Pancreas (tissue), 10 donors: ENCODE results near the gene TMPRSS11B. TPM values are rescaled to one million over a fixed set of nuclear protein-coding genes. Genes with fewer than 3 reads are reported as not detected.

Experiments used
- ATAC-seq, 4 donors: fragments of 200-7000 bp; cut with Tn5 transposase; one replicate each; pipeline versions ENCODE4 v1.8.0 to v1.9.1; 2020; ENCODE audit warnings: mild to moderate bottlenecking in 4 of 4, moderate library complexity in 4 of 4
- DNase-seq, 6 donors: peaks; one replicate each; pipeline ENCODE4 v3.0.0-alpha.2; 2020
- FAIRE-seq: peaks from 2 replicates; lab custom pipeline; 2012; peaks lifted over from hg19 to GRCh38; lab: Jason Lieb, UNC
- H3K27ac ChIP-seq, 4 donors: fragments of 200-600 bp; sonication (generic); 1 replicate in 3 of 4; 2 replicates in 1 of 4; pipeline versions ENCODE4 v1.5.0 to v1.8.0; 2020
- H3K27me3 ChIP-seq, 4 donors: fragments of 200-600 bp; one replicate each; pipeline ENCODE4 v1.8.0; 2021
- H3K36me3 ChIP-seq, 3 donors: fragments of 200-600 bp; sonication (generic) in 1 of 3; one replicate each; pipeline versions ENCODE4 v1.5.0 to v1.8.0; 2020 to 2021
- H3K4me1 ChIP-seq, 3 donors: fragments of 200-600 bp; one replicate each; pipeline ENCODE4 v1.8.0; 2021
- H3K4me3 ChIP-seq, 4 donors: fragments of 200-600 bp; sonication (generic) in 2 of 4; one replicate each; pipeline versions ENCODE4 v1.5.0 to v1.8.0; 2020 to 2021
- H3K9me3 ChIP-seq, 4 donors: fragments of 200-600 bp; one replicate each; pipeline ENCODE4 v1.8.0; 2021
- WGBS, 2 donors: extraction: QIAGEN DNeasy Blood & Tissue Kit; methylation state at CpG; one replicate each; pipeline ENCODE4 v1.1.7; 2013; 5-methylcytosine and 5-hydroxymethylcytosine counted together
- intact Hi-C, 3 donors: fragments of 100-400 bp; cut with DNase I; formaldehyde crosslinking; loops; one replicate each; pipeline versions ENCODE4 v1.11.1 to v1.14.2; 2022
- polyA plus RNA-seq, 2 donors: library from polyadenylated mRNA; stranded (reverse); fragments of 200-250 nt; gene quantifications; one replicate each; pipeline ENCODE4 v1.2.3, GENCODE V29; 2013
- total RNA-seq, 6 donors: library from RNA; stranded (reverse); fragmentation: NEBNext Ultra II Directional in 4 of 6; extraction: Animal tissue kit (Norgen Biotek cat#: 25700) in 4 of 6; gene quantifications; one replicate each; pipeline versions ENCODE4 v1.2.1 to v1.2.4, GENCODE V29; 2021 to 2023
- TF ChIP-seq, protein P1 (sequence below), 4 donors: fragments of 200-600 bp; sonication (generic) in 3 of 4; IDR thresholded peaks; one replicate each; pipeline versions ENCODE4 v1.5.0 to v1.8.0; 2021; ENCODE audit warnings: antibody characterized with exemption in 4 of 4
- donor health status: healthy with polysubstance abuse.
- donor health status: DM: no; HTN: no; CAD: no; lungs with moderate emphysema.
- donor health status: DM: no; HTN: no; CAD: no.
- donor health status: control.
- donor health status: control.
- donor health status: Bipolar disorder and iron deficiency.
- donor health status: DM: yes; HTN: yes; CAD: no.
- donor health status: DM: no; HTN: no; CAD: no.
- donor health status: DM: no; HTN: no; CAD: no.
- donor health status: DM: yes; HTN: yes; CAD: no.

Gene TMPRSS11B
- total and polyA plus RNA-seq, 8 donors, result 0.07 TPM; not detected in 7

DNA sequence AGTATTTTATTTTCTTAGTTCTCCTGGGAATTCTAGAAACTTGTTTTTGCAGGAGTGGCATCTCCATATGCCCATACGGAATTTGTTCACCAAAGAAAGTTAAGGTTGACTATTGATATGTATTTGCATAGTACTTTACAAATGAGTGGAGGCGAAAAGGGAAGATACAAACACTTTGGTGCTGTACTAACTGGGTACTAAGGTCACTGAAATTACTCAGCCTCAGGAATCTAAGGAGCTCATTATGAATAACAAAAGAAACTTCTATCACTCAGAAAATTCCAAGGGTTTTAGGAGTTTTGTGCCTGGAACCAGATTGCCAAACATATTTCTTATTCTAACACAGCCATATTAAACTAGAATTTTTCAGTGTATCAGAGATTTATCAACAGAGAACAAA is 27.4 kb upstream of the TMPRSS11B start:
- Histone ChIP-seq H3K27ac (no peak overlapping the region), H3K27me3 (no peaks in the 10 kb centered on the region), H3K9me3 (no peaks in the 10 kb centered on the region), H3K36me3 (no peaks in the 10 kb centered on the region), H3K4me1 (no peaks in the 10 kb centered on the region), H3K4me3 (no peak overlapping the region)
- TF ChIP-seq, protein P1, sequence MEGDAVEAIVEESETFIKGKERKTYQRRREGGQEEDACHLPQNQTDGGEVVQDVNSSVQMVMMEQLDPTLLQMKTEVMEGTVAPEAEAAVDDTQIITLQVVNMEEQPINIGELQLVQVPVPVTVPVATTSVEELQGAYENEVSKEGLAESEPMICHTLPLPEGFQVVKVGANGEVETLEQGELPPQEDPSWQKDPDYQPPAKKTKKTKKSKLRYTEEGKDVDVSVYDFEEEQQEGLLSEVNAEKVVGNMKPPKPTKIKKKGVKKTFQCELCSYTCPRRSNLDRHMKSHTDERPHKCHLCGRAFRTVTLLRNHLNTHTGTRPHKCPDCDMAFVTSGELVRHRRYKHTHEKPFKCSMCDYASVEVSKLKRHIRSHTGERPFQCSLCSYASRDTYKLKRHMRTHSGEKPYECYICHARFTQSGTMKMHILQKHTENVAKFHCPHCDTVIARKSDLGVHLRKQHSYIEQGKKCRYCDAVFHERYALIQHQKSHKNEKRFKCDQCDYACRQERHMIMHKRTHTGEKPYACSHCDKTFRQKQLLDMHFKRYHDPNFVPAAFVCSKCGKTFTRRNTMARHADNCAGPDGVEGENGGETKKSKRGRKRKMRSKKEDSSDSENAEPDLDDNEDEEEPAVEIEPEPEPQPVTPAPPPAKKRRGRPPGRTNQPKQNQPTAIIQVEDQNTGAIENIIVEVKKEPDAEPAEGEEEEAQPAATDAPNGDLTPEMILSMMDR (IDR thresholded peaks at IDR 0.05), result no peak
- intact Hi-C loops, result loop anchor here in 2 of 3 donors (5.0 to 10.0 kb wide), 2 partner anchors 102 to 104 kb away; no protein-coding TSS in a partner anchor
- no peak for ATAC-seq
- no peak for FAIRE-seq
- 61 to 70% methylated on average over 2 of the region's 2 CpGs for WGBS, 2 donors
- no peak for DNase-seq

DNA sequence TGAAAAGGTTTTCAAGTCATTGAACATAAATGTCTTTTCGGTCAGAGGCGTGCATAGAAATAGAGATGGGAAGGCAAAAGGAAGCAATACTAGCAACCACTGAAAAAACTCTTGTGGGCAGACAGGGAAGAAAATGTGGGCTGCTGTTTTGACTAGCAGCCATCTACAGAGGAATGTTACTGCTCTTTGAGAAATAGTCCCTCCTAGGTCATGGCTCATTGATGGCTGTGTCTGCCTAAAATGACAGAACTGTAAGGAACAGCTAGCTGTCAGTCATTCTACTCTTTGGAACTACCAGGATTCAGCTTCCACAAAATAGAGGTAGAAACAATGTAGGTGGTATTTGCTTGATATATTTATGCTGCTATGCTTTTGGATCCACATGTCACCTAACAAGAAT is 26.9 kb upstream of the TMPRSS11B start:
- peak overlapping the region in 1 of 4 donors; percentile 10 for H3K4me3 ChIP-seq
- intact Hi-C loops, result loop anchor here in 2 of 3 donors (5.0 to 10.0 kb wide), 2 partner anchors 102 to 105 kb away; no protein-coding TSS in a partner anchor
- no peaks in the 10 kb centered on the region for H3K36me3 ChIP-seq
- no peaks in the 10 kb centered on the region for H3K27me3 ChIP-seq
- no peaks in the 10 kb centered on the region for H3K9me3 ChIP-seq
- FAIRE-seq (no peak), ATAC-seq (peak in 2 of 4 donors; percentile 17 to 32), DNase-seq (no peak)
- TF ChIP-seq, protein P1 (IDR thresholded peaks at IDR 0.05), result no peak
- H3K27ac ChIP-seq, result no peak overlapping the region
- 64 to 80% methylated on average over 2 of the region's 2 CpGs for WGBS, 2 donors
- no peaks in the 10 kb centered on the region for H3K4me1 ChIP-seq

DNA sequence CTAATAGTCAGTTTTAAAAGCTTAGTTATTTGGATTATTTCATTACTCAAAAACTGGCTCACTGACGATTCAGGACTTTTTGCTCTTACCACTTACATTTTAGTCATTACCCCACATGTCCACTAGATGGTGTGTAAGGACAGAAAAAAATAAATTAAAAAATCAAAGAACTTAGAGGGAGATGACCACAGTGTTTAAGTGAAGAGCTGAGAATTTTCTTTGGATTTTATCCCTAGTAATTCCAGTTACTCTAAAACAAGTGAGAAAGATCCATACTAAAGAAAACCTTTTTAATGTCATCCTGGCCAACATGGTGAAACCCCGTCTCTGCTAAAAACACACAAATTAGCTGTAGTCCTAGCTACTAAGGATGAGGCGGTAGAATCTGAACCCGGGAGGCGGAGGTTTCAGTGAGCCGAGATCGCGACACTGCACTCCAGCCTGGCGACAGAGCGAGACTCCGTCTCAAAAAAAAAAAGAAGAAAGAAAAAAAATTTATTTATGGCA is 26.4 kb upstream of the TMPRSS11B start:
- FAIRE-seq, result peak; percentile 97
- H3K4me3 ChIP-seq, result peak overlapping the region in 1 of 4 donors; percentile 10
- WGBS, 2 donors, result 33 to 38% methylated on average over 11 of the region's 11 CpGs
- TF ChIP-seq, protein P1 (IDR thresholded peaks at IDR 0.05), result peak; percentile 55 to 73 (median 64)
- no peak overlapping the region for H3K27ac ChIP-seq
- DNase-seq, result no peak
- no peaks in the 10 kb centered on the region for H3K36me3 ChIP-seq
- H3K9me3 ChIP-seq, result no peaks in the 10 kb centered on the region
- intact Hi-C loops, result loop anchor here in 2 of 3 donors (5.0 to 10.0 kb wide), 2 partner anchors 103 to 105 kb away; no protein-coding TSS in a partner anchor
- no peaks in the 10 kb centered on the region for H3K27me3 ChIP-seq
- H3K4me1 ChIP-seq, result no peaks in the 10 kb centered on the region
- ATAC-seq, result peak; percentile 80 to 96 (median 91)

DNA sequence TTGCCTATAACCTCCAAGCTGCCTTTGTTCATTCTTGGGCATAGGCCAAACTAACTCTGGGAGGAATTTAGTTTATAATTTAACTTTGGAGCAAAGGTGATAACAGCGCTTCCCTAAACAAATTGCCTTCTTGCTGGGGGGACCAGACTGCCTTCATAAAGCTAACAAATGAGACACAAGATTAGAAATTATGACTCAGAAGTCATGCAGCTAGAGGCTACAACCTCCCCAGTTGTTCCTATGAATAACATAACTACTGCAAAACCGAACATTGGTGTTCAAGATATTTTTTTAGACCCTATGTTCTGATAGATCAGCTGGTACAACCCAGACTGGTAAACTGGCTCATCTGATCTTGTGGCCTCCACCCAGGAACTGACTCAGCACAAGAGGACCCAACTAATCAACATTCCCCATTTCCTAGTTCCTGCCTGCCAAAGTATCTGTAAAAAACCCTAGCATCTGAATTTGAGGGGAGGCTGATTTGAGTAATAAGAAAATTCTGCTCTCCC is 22.0 kb upstream of the TMPRSS11B start:
- FAIRE-seq (no peak), ATAC-seq (peak in 1 of 4 donors; percentile 44), DNase-seq (no peak)

More for the DNA sequence above, 22.0 kb upstream of the TMPRSS11B start:
- Histone ChIP-seq H3K4me1 (no peaks in the 10 kb centered on the region), H3K9me3 (no peaks in the 10 kb centered on the region), H3K27me3 (no peaks in the 10 kb centered on the region), H3K4me3 (no peak overlapping the region), H3K36me3 (no peaks in the 10 kb centered on the region), H3K27ac (no peak overlapping the region)
- TF ChIP-seq, protein P1 (IDR thresholded peaks at IDR 0.05), result no peak
- whole genome bisulfite sequencing, 2 donors, result 27 to 47% methylated on average over 2 of the region's 2 CpGs
- intact Hi-C loops, result no loop called here
